Measurements from ENCODE around the gene OSBPL10.
"Not testable (repeated sequence)": the region's sequence is repeated elsewhere in the genome, so short reads cannot be mapped to it uniquely, and the experiment has no call there.

DNA sequence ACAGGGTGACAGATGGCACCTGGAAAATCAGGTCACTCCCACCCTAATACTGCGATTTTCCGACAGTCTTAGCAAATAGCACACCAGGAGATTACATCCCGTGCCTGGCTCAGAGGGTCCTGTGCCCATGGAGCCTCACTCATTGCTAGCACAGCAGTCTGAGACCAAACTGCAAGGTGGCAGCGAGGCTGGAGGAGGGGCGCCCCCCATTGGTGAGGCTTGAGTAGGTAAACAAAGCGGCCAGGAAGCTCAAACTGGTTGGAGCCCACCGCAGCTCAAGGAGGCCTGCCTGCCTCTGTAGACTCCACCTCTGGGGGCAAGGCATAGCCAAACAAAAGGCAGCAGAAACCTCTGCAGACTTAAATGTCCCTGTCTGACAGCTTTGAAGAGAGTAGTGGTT, 29.6 kb upstream of the OSBPL10 start:
- TF ChIP-seq, protein P1, sequence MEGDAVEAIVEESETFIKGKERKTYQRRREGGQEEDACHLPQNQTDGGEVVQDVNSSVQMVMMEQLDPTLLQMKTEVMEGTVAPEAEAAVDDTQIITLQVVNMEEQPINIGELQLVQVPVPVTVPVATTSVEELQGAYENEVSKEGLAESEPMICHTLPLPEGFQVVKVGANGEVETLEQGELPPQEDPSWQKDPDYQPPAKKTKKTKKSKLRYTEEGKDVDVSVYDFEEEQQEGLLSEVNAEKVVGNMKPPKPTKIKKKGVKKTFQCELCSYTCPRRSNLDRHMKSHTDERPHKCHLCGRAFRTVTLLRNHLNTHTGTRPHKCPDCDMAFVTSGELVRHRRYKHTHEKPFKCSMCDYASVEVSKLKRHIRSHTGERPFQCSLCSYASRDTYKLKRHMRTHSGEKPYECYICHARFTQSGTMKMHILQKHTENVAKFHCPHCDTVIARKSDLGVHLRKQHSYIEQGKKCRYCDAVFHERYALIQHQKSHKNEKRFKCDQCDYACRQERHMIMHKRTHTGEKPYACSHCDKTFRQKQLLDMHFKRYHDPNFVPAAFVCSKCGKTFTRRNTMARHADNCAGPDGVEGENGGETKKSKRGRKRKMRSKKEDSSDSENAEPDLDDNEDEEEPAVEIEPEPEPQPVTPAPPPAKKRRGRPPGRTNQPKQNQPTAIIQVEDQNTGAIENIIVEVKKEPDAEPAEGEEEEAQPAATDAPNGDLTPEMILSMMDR (IDR thresholded peaks at IDR 0.05) = not testable (repeated sequence)
- TF ChIP-seq POLR2A (IDR thresholded peaks at IDR 0.05) = not testable (repeated sequence)

All from lower leg skin (tissue), 3 donors.